ENCODE data around the gene IFI27L1. TPM values are rescaled to one million over a fixed set of nuclear protein-coding genes. Genes with fewer than 3 reads are reported as not detected.

The IFI27L1 gene
- total RNA-seq, 2 experiments from 2014 or later, result 33.9 to 35.8 TPM

DNA sequence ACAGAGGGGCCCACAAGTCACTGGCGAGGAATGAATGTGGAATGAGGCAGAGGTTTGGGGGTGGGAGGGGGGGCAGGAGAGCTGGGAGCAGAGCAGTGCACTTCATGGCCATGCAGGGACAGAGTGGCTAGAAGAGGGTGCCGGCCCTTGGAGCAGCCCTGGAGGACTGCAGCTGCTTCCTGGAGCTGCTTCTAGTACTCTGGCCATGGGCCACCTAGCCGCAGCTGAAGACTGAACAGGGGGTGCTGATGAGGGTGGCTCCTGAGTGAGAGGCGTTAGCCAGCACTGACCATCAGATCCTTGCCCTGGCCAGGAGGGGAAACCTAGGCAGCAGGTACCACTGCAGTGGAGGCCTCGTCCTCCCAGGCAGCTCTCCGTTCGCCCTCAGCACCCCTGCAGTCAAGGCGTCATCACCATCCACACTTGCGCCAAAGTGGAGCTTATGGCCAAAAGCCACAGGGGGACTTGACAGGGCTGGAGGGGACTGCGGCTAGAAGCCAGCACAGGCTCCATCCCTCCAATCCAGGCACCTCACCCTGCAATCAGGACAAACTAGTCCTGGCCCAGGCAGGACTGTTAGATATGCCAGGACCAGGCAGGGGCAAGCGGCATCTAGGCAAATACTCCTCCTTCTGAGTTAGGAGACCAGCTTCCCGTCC, 38.5 kb upstream of the IFI27L1 start:
- intact Hi-C loops (cut with micrococcal nuclease), result no loop called here
- Mint-ChIP-seq H3K9me3 (no peaks in the 10 kb centered on the region), H3K27ac (no peak overlapping the region), H3K27me3 (ENCODE audit: low read depth) (no peaks in the 10 kb centered on the region), H3K36me3 (ENCODE audit: low read depth) (no peaks in the 10 kb centered on the region), H3K4me3 (no peak overlapping the region), H3K4me1 (ENCODE audit: low read depth) (no peaks in the 10 kb centered on the region)
- no peak for DNase-seq
- CTCF ChIA-PET, result no interaction called here

- Mint-ChIP-seq H3K27me3 (ENCODE audit: low read depth) (no peaks in the 10 kb centered on the region), H3K9me3 (no peaks in the 10 kb centered on the region), H3K36me3 (ENCODE audit: low read depth) (peaks cover 4% of the 10 kb centered on the region), H3K27ac (no peak overlapping the region), H3K4me3 (no peak overlapping the region), H3K4me1 (ENCODE audit: low read depth) (no peaks in the 10 kb centered on the region)
- intact Hi-C loops (cut with micrococcal nuclease), result no loop called here
- no peak for DNase-seq
- CTCF ChIA-PET, result no interaction called here
Measured at GRCh38 chr14:94043111-94043755, 37.9 kb upstream of the IFI27L1 start.

DNA sequence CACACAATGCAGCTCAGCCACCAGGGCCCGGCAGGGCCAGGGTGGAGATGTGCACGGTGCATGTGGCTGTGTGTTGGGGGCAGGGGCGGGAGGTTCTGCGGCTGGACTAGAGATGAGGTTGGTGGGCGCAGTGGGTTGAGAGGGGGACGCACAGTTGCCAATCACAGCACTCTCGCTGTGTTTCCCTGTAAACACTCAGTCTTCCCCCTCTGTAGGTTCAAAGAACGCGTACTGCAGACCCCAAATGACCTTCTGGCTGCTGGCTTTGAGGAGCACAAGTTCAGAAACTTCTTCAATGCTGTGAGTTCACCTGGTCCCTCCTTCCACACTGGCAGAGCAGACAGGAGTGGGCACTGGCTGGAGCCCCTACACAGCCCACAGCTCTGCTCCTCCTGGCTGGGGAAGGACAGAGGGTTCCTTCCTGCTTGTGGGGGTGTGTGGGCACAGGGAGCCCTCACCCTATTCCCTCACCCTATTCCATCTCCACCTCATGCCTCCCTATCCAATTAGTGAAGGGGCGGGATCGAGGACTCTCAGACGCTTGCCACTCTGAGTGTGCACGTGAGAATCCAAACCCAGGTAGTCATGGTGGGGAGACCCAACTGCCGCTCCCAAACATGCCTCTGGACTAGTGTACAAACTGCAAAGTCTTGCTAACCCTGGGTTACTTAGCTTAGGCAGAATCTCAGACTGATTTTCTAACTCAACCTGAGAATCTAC, 37.2 kb upstream of the IFI27L1 start:
- H3K27me3 Mint-ChIP-seq (ENCODE audit: low read depth), result no peaks in the 10 kb centered on the region
- no peak overlapping the region for H3K27ac Mint-ChIP-seq
- no peaks in the 10 kb centered on the region for H3K4me1 Mint-ChIP-seq (ENCODE audit: low read depth)
- H3K4me3 Mint-ChIP-seq, result no peak overlapping the region
- H3K9me3 Mint-ChIP-seq, result no peaks in the 10 kb centered on the region
- intact Hi-C loops (cut with micrococcal nuclease), result no loop called here
- CTCF ChIA-PET, result no interaction called here
- DNase-seq, result no peak
- H3K36me3 Mint-ChIP-seq (ENCODE audit: low read depth), result peaks cover 6% of the 10 kb centered on the region

GRCh38 chr14:94044476-94045091, 36.5 kb upstream of the IFI27L1 start:
- intact Hi-C loops (cut with micrococcal nuclease), result no loop called here
- H3K27ac Mint-ChIP-seq, result no peak overlapping the region
- no peak overlapping the region for H3K4me3 Mint-ChIP-seq
- DNase-seq, result no peak
- H3K36me3 Mint-ChIP-seq (ENCODE audit: low read depth), result peaks cover 6% of the 10 kb centered on the region
- H3K4me1 Mint-ChIP-seq (ENCODE audit: low read depth), result no peaks in the 10 kb centered on the region
- CTCF ChIA-PET, result interaction anchor here (2.2 kb wide), 1 partner anchor 8 kb away, joined by 9 read pairs; no protein-coding TSS in a partner anchor
- H3K27me3 Mint-ChIP-seq (ENCODE audit: low read depth), result no peaks in the 10 kb centered on the region
- no peaks in the 10 kb centered on the region for H3K9me3 Mint-ChIP-seq

DNA sequence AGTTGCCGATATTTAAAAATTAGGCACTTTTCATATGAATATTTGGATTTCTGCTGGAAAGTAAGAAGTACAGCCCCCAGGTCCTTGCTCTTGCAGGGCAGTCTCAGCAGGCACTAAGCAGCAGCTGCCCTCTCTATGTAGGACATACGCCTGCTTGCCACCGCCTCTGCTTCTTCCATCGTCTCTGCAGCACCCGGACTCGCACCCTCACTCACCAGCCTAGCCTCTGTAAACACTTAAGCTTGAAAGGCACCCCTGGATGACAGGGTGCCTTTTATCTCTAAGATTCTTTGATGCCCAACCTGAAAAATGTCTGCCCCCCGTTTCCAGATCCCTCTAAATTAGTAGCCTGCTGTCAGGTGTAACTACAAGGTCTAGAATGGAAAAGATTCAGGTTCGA, 36.0 kb upstream of the IFI27L1 start:
- Mint-ChIP-seq H3K36me3 (ENCODE audit: low read depth) (peaks cover 10% of the 10 kb centered on the region), H3K9me3 (no peaks in the 10 kb centered on the region), H3K27ac (no peak overlapping the region), H3K4me1 (ENCODE audit: low read depth) (no peaks in the 10 kb centered on the region), H3K4me3 (no peak overlapping the region), H3K27me3 (ENCODE audit: low read depth) (no peaks in the 10 kb centered on the region)
- no peak for DNase-seq
- CTCF ChIA-PET, result interaction anchor here (2.2 kb wide), 1 partner anchor 8 kb away, joined by 9 read pairs; no protein-coding TSS in a partner anchor
- intact Hi-C loops (cut with micrococcal nuclease), result no loop called here

DNA sequence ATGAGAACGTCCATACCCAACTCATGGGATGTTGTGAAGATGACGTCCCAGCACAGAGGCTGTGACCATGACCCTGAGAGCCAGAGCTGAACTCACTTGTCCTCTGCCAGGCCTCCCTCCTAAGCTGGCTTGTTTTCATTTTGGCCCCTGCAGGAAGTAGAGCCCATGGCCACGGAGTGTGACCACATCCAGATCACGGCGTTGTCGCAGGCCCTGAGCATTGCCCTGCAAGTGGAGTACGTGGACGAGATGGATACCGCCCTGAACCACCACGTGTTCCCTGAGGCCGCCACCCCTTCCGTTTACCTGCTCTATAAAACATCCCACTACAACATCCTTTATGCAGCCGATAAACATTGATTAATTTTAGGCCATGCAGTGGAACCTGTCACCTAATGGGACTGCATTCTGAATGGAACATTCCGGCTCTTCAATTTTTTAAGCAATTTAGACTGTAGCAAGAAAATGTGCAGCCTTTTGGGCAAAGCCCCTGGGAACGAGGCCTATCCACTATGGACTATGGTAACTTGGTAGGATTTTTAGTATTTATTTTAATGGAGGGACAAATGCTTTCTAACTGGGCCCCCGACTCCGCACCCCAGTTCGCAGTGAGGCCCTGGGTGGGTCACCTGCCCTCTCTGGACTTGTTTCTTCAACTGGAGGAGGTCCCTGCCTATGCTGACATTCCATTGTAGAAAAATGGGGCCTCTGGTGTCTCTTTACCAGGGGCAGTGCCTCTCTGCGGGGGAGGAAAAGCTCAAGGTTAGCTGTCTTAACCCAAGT, 35.4 kb upstream of the IFI27L1 start:
- Mint-ChIP-seq H3K9me3 (no peaks in the 10 kb centered on the region), H3K4me3 (no peak overlapping the region), H3K4me1 (ENCODE audit: low read depth) (no peaks in the 10 kb centered on the region), H3K36me3 (ENCODE audit: low read depth) (peaks cover 15% of the 10 kb centered on the region), H3K27me3 (ENCODE audit: low read depth) (no peaks in the 10 kb centered on the region), H3K27ac (no peak overlapping the region)
- CTCF ChIA-PET, result interaction anchor here (1.3 to 2.2 kb wide), 2 partner anchors 9 to 123 kb away, joined by 4 to 9 read pairs; no protein-coding TSS in a partner anchor
- no peak for DNase-seq
- intact Hi-C loops (cut with micrococcal nuclease), result no loop called here

- no peaks in the 10 kb centered on the region for H3K27me3 Mint-ChIP-seq (ENCODE audit: low read depth)
- CTCF ChIA-PET, result interaction anchor here (0.6 to 2.2 kb wide), 6 partner anchors 10 to 1956 kb away, joined by 3 to 9 read pairs (median 4); no protein-coding TSS in a partner anchor
- no peaks in the 10 kb centered on the region for H3K4me1 Mint-ChIP-seq (ENCODE audit: low read depth)
- H3K36me3 Mint-ChIP-seq (ENCODE audit: low read depth), result peaks cover 25% of the 10 kb centered on the region
- intact Hi-C loops (cut with micrococcal nuclease), result no loop called here
- no peak overlapping the region for H3K27ac Mint-ChIP-seq
- H3K9me3 Mint-ChIP-seq, result no peaks in the 10 kb centered on the region
- peak; percentile 3 for DNase-seq
- H3K4me3 Mint-ChIP-seq, result no peak overlapping the region
Measured at GRCh38 chr14:94046696-94047250, 34.3 kb upstream of the IFI27L1 start.

DNA sequence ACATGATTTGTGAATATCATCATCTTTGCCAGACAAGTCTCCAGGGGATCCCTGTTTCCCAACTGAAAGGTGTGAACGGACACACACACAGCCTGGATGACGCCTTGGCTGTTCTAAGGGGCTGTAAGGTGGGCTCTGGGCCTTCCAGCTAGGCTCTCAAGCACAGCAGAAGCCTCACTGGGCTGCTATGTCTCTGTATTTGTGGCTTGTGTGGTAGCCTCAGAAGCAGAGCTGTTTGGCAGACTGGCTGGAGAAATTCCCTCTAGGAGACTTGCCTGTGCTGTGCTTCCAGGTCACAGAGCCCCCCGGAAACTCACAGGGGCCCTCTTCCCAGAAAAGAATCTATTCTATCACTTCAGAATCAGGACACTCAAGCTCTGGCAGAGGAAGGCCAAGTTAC, 33.5 kb upstream of the IFI27L1 start:
- peaks cover 1% of the 10 kb centered on the region for H3K4me1 Mint-ChIP-seq (ENCODE audit: low read depth)
- H3K9me3 Mint-ChIP-seq, result no peaks in the 10 kb centered on the region
- CTCF ChIA-PET, result interaction anchor here (0.8 to 3.7 kb wide), 2 partner anchors 12 to 27 kb away, joined by 3 to 27 read pairs; no protein-coding TSS in a partner anchor
- no peak for DNase-seq
- H3K27me3 Mint-ChIP-seq (ENCODE audit: low read depth), result no peaks in the 10 kb centered on the region
- H3K27ac Mint-ChIP-seq, result peak overlapping the region; percentile 16
- H3K36me3 Mint-ChIP-seq (ENCODE audit: low read depth), result peaks cover 30% of the 10 kb centered on the region
- intact Hi-C loops (cut with micrococcal nuclease), result no loop called here
- H3K4me3 Mint-ChIP-seq, result no peak overlapping the region

- H3K36me3 Mint-ChIP-seq (ENCODE audit: low read depth), result peaks cover 33% of the 10 kb centered on the region
- H3K9me3 Mint-ChIP-seq, result no peaks in the 10 kb centered on the region
- intact Hi-C loops (cut with micrococcal nuclease), result no loop called here
- peaks cover 2% of the 10 kb centered on the region for H3K4me1 Mint-ChIP-seq (ENCODE audit: low read depth)
- DNase-seq, result no peak
- CTCF ChIA-PET, result interaction anchor here (0.7 to 3.7 kb wide), 5 partner anchors 8 to 88 kb away, joined by 3 to 27 read pairs (median 4); no protein-coding TSS in a partner anchor
- no peak overlapping the region for H3K4me3 Mint-ChIP-seq
- H3K27me3 Mint-ChIP-seq (ENCODE audit: low read depth), result no peaks in the 10 kb centered on the region
- no peak overlapping the region for H3K27ac Mint-ChIP-seq
Measured at GRCh38 chr14:94048691-94049624, 32.2 kb upstream of the IFI27L1 start.

DNA sequence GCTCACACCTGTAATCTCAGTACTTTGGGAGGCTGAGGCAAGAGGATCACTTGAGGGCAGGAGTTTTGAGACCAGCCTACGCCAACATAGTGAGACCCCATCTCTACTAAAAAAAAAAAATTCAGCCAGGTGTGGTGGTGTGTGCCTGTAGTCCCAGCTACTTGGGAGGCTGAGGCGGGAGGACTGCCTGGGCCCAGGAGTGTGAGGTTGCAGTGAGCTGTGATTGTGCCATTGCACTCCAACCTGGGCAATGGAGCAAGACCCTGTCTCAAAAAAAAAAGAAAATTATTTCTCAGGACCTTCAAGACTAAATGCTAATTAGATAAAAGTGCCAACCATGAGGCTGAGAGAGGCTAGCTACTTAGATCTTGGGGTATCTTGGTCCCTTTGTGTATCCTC, 31.5 kb upstream of the IFI27L1 start:
- Mint-ChIP-seq H3K36me3 (ENCODE audit: low read depth) (peaks cover 37% of the 10 kb centered on the region), H3K4me3 (no peak overlapping the region), H3K27me3 (ENCODE audit: low read depth) (no peaks in the 10 kb centered on the region), H3K4me1 (ENCODE audit: low read depth) (peaks cover 2% of the 10 kb centered on the region), H3K27ac (no peak overlapping the region), H3K9me3 (no peaks in the 10 kb centered on the region)
- intact Hi-C loops (cut with micrococcal nuclease), result no loop called here
- DNase-seq, result no peak
- CTCF ChIA-PET, result interaction anchor here (0.6 to 3.7 kb wide), 5 partner anchors 14 to 146 kb away, joined by 4 to 27 read pairs (median 6); no protein-coding TSS in a partner anchor
